Measurements from ENCODE around the gene TPK1.
"Not testable (repeated sequence)": the region's sequence is repeated elsewhere in the genome, so short reads cannot be mapped to it uniquely, and the experiment has no call there.

The TPK1 gene

DNA sequence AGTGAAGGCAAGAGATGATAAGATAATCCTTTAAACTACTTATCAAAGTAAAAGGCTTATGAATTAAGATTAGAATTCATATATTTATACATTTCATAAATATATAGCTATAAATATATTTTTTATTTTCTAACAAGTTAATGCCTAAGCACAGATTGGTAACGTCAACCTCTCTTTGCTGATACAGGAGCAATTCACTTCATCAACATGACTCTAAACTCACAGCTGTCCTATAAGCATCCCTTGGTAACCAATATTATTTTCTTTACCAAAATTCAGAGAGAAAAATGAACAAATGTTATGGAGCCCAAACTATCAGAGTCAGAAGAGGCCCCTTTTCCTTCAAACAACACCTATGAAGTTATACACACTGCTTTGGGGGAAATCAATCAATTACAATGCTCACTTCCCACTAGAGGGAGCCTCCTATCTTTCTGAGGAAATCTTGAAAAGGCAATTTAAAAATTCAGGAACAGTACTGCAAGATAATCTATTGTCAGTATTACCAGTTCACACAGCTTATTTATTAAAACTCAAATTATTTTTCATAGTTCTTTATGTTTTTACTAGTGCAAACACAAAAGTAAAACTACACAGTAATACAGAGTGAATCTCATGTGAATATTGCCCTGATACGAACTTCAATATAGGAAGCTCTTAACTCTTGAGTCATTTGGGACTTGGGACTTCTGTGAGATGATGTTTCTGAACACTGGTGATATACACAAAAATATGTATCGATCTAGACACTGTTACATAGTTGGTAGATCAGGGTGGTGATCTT lies 381.4 kb downstream of the TPK1 start:
- Histone ChIP-seq H3K4me3 (ENCODE audit: low read depth in 1 of 2, low read length in 2 of 2) (no peak overlapping the region), H3K36me3 (ENCODE audit: control insufficient read depth in 1 of 2, insufficient read depth in 2 of 2, low read length in 2 of 2) (no peaks in the 10 kb centered on the region), H3K9me3 (ENCODE audit: control insufficient read depth in 1 of 2, low read length in 2 of 2) (no peaks in the 10 kb centered on the region), H3K4me1 (ENCODE audit: control insufficient read depth in 1 of 2, insufficient read depth in 2 of 2, low read length in 2 of 2) (no peaks in the 10 kb centered on the region), H3K27me3 (ENCODE audit: control insufficient read depth in 1 of 2, insufficient read depth in 2 of 2, low read length in 2 of 2) (no peaks in the 10 kb centered on the region), H3K9ac (ENCODE audit: low read depth in 1 of 2, low read length in 2 of 2) (no peak overlapping the region), H3K27ac (ENCODE audit: low read depth, low read length) (no peak overlapping the region)

DNA sequence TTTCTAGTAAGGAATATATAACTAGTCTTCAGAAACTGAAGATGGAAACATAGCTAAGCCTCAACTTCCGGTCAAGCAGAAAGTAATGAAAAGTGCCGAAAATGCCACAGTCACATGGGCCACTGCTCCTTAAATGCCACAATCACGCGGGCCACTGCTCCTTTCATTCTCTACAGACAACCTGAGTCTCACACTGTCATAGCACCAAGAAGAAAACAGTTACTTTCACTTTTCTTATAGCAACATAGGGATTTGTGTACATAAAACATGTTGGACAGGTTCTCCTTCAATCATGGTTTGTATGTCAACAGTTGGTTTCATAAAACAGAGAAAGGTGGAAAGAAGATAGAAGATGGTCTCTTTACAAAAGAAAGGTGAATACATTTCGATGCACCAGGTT lies 383.8 kb downstream of the TPK1 start:
- Histone ChIP-seq H3K27me3 (ENCODE audit: control insufficient read depth in 1 of 2, insufficient read depth in 2 of 2, low read length in 2 of 2) (no peaks in the 10 kb centered on the region), H3K9ac (ENCODE audit: low read depth in 1 of 2, low read length in 2 of 2) (no peak overlapping the region), H3K4me1 (ENCODE audit: control insufficient read depth in 1 of 2, insufficient read depth in 2 of 2, low read length in 2 of 2) (no peaks in the 10 kb centered on the region), H3K4me3 (ENCODE audit: low read depth in 1 of 2, low read length in 2 of 2) (no peak overlapping the region), H3K36me3 (ENCODE audit: control insufficient read depth in 1 of 2, insufficient read depth in 2 of 2, low read length in 2 of 2) (no peaks in the 10 kb centered on the region), H3K27ac (ENCODE audit: low read depth, low read length) (no peak overlapping the region), H3K9me3 (ENCODE audit: control insufficient read depth in 1 of 2, low read length in 2 of 2) (no peaks in the 10 kb centered on the region)

GRCh38 chr7:144445590-144445989 lies 390.3 kb downstream of the TPK1 start:
- H3K9me3 ChIP-seq (ENCODE audit: control insufficient read depth in 1 of 2, low read length in 2 of 2) = no peaks in the 10 kb centered on the region
- no peak overlapping the region for H3K27ac ChIP-seq (ENCODE audit: low read depth, low read length)
- no peak overlapping the region for H3K9ac ChIP-seq (ENCODE audit: low read depth in 1 of 2, low read length in 2 of 2)
- H3K4me1 ChIP-seq (ENCODE audit: control insufficient read depth in 1 of 2, insufficient read depth in 2 of 2, low read length in 2 of 2) = no peaks in the 10 kb centered on the region
- no peaks in the 10 kb centered on the region for H3K36me3 ChIP-seq (ENCODE audit: control insufficient read depth in 1 of 2, insufficient read depth in 2 of 2, low read length in 2 of 2)
- H3K4me3 ChIP-seq (ENCODE audit: low read depth in 1 of 2, low read length in 2 of 2) = no peak overlapping the region
- H3K27me3 ChIP-seq (ENCODE audit: control insufficient read depth in 1 of 2, insufficient read depth in 2 of 2, low read length in 2 of 2) = no peaks in the 10 kb centered on the region

DNA sequence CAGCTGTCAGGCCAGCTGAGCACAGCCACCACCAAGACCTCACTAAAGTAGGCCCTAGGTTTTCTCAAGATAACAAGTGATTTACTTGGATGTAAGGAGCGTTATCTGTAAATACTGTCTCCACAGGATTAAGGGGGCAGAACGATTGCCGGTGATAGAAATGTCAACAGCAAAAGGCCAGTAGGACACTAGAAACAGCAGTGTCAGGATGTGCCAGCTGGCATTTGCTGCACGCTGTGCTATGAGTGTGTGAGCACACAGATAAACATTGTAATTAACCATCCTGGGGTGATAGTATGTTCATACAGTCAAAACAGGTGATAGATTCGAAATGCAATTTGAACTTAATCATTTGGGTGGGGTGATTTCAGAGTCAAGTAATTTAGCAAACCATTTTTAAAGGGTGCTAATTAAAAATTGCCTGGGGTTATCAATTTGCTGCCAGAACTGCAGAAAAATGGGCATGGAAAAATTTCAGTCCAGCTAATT lies 396.1 kb downstream of the TPK1 start:
- no peaks in the 10 kb centered on the region for H3K9me3 ChIP-seq (ENCODE audit: control insufficient read depth in 1 of 2, low read length in 2 of 2)
- H3K4me3 ChIP-seq (ENCODE audit: low read depth in 1 of 2, low read length in 2 of 2) = no peak overlapping the region
- no peaks in the 10 kb centered on the region for H3K27me3 ChIP-seq (ENCODE audit: control insufficient read depth in 1 of 2, insufficient read depth in 2 of 2, low read length in 2 of 2)
- no peaks in the 10 kb centered on the region for H3K36me3 ChIP-seq (ENCODE audit: control insufficient read depth in 1 of 2, insufficient read depth in 2 of 2, low read length in 2 of 2)
- no peak overlapping the region for H3K27ac ChIP-seq (ENCODE audit: low read depth, low read length)
- H3K4me1 ChIP-seq (ENCODE audit: control insufficient read depth in 1 of 2, insufficient read depth in 2 of 2, low read length in 2 of 2) = no peaks in the 10 kb centered on the region
- no peak overlapping the region for H3K9ac ChIP-seq (ENCODE audit: low read depth in 1 of 2, low read length in 2 of 2)

- no peak overlapping the region for H3K9ac ChIP-seq (ENCODE audit: low read depth in 1 of 2, low read length in 2 of 2)
- H3K27me3 ChIP-seq (ENCODE audit: control insufficient read depth in 1 of 2, insufficient read depth in 2 of 2, low read length in 2 of 2) = no peaks in the 10 kb centered on the region
- no peak overlapping the region for H3K27ac ChIP-seq (ENCODE audit: low read depth, low read length)
- no peaks in the 10 kb centered on the region for H3K4me1 ChIP-seq (ENCODE audit: control insufficient read depth in 1 of 2, insufficient read depth in 2 of 2, low read length in 2 of 2)
- H3K9me3 ChIP-seq (ENCODE audit: control insufficient read depth in 1 of 2, low read length in 2 of 2) = no peaks in the 10 kb centered on the region
- no peak overlapping the region for H3K4me3 ChIP-seq (ENCODE audit: low read depth in 1 of 2, low read length in 2 of 2)
- no peaks in the 10 kb centered on the region for H3K36me3 ChIP-seq (ENCODE audit: control insufficient read depth in 1 of 2, insufficient read depth in 2 of 2, low read length in 2 of 2)
Observed at GRCh38 chr7:144438759-144439158, 397.1 kb downstream of the TPK1 start.

GRCh38 chr7:144437370-144438191 lies 398.3 kb downstream of the TPK1 start:
- H3K27ac ChIP-seq (ENCODE audit: low read depth, low read length) = no peak overlapping the region
- no peaks in the 10 kb centered on the region for H3K9me3 ChIP-seq (ENCODE audit: control insufficient read depth in 1 of 2, low read length in 2 of 2)
- H3K36me3 ChIP-seq (ENCODE audit: control insufficient read depth in 1 of 2, insufficient read depth in 2 of 2, low read length in 2 of 2) = no peaks in the 10 kb centered on the region
- H3K9ac ChIP-seq (ENCODE audit: low read depth in 1 of 2, low read length in 2 of 2) = no peak overlapping the region
- no peak overlapping the region for H3K4me3 ChIP-seq (ENCODE audit: low read depth in 1 of 2, low read length in 2 of 2)
- no peaks in the 10 kb centered on the region for H3K4me1 ChIP-seq (ENCODE audit: control insufficient read depth in 1 of 2, insufficient read depth in 2 of 2, low read length in 2 of 2)
- H3K27me3 ChIP-seq (ENCODE audit: control insufficient read depth in 1 of 2, insufficient read depth in 2 of 2, low read length in 2 of 2) = no peaks in the 10 kb centered on the region

GRCh38 chr7:144436500-144436899 lies 399.4 kb downstream of the TPK1 start:
- H3K4me1 ChIP-seq (ENCODE audit: control insufficient read depth in 1 of 2, insufficient read depth in 2 of 2, low read length in 2 of 2) = no peaks in the 10 kb centered on the region
- H3K27me3 ChIP-seq (ENCODE audit: control insufficient read depth in 1 of 2, insufficient read depth in 2 of 2, low read length in 2 of 2) = no peaks in the 10 kb centered on the region

DNA sequence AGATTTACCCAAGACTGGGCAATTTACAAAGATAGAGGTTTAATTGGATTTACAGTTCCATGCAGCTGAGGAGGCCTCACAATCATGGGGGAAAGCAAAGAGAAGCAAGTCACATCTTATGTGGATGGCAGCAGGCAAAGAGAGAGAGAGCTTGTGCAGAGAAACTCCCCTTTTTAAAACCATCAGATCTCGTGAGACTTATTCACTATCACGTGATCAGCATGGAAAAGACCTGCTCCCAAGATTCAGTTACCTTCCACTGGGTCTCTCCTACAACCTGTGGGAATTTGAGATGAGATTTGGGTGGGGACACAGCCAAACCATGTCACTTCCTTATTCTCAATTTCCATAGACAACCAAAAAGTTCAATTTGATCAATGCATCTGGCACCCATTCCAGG lies 407.4 kb downstream of the TPK1 start:
- Histone ChIP-seq H3K4me3 (ENCODE audit: low read depth in 1 of 2, low read length in 2 of 2) (no peak overlapping the region), H3K4me1 (ENCODE audit: control insufficient read depth in 1 of 2, insufficient read depth in 2 of 2, low read length in 2 of 2) (no peaks in the 10 kb centered on the region), H3K27me3 (ENCODE audit: control insufficient read depth in 1 of 2, insufficient read depth in 2 of 2, low read length in 2 of 2) (no peaks in the 10 kb centered on the region), H3K9me3 (ENCODE audit: control insufficient read depth in 1 of 2, low read length in 2 of 2) (peaks cover 3 to 6% of the 10 kb centered on the region in 2 donors), H3K9ac (ENCODE audit: low read depth in 1 of 2, low read length in 2 of 2) (no peak overlapping the region), H3K27ac (ENCODE audit: low read depth, low read length) (no peak overlapping the region), H3K36me3 (ENCODE audit: control insufficient read depth in 1 of 2, insufficient read depth in 2 of 2, low read length in 2 of 2) (no peaks in the 10 kb centered on the region)

More at GRCh38 chr7:144436500-144436899, 399.4 kb downstream of the TPK1 start:
- H3K9me3 ChIP-seq (ENCODE audit: control insufficient read depth in 1 of 2, low read length in 2 of 2) = no peaks in the 10 kb centered on the region
- H3K4me3 ChIP-seq (ENCODE audit: low read depth in 1 of 2, low read length in 2 of 2) = no peak overlapping the region
- H3K36me3 ChIP-seq (ENCODE audit: control insufficient read depth in 1 of 2, insufficient read depth in 2 of 2, low read length in 2 of 2) = no peaks in the 10 kb centered on the region
- H3K27ac ChIP-seq (ENCODE audit: low read depth, low read length) = no peak overlapping the region
- no peak overlapping the region for H3K9ac ChIP-seq (ENCODE audit: low read depth in 1 of 2, low read length in 2 of 2)

GRCh38 chr7:144427539-144427938 lies 408.3 kb downstream of the TPK1 start:
- H3K9ac ChIP-seq (ENCODE audit: low read depth in 1 of 2, low read length in 2 of 2); H3K27ac ChIP-seq (ENCODE audit: low read depth, low read length); H3K9me3 ChIP-seq (ENCODE audit: control insufficient read depth in 1 of 2, low read length in 2 of 2); H3K36me3 ChIP-seq (ENCODE audit: control insufficient read depth in 1 of 2, insufficient read depth in 2 of 2, low read length in 2 of 2); H3K27me3 ChIP-seq (ENCODE audit: control insufficient read depth in 1 of 2, insufficient read depth in 2 of 2, low read length in 2 of 2); H3K4me3 ChIP-seq (ENCODE audit: low read depth in 1 of 2, low read length in 2 of 2); H3K4me1 ChIP-seq (ENCODE audit: control insufficient read depth in 1 of 2, insufficient read depth in 2 of 2, low read length in 2 of 2): not testable (repeated sequence)

- H3K36me3 ChIP-seq (ENCODE audit: control insufficient read depth in 1 of 2, insufficient read depth in 2 of 2, low read length in 2 of 2); H3K27ac ChIP-seq (ENCODE audit: low read depth, low read length); H3K9ac ChIP-seq (ENCODE audit: low read depth in 1 of 2, low read length in 2 of 2); H3K4me1 ChIP-seq (ENCODE audit: control insufficient read depth in 1 of 2, insufficient read depth in 2 of 2, low read length in 2 of 2); H3K4me3 ChIP-seq (ENCODE audit: low read depth in 1 of 2, low read length in 2 of 2); H3K9me3 ChIP-seq (ENCODE audit: control insufficient read depth in 1 of 2, low read length in 2 of 2); H3K27me3 ChIP-seq (ENCODE audit: control insufficient read depth in 1 of 2, insufficient read depth in 2 of 2, low read length in 2 of 2): not testable (repeated sequence)
Observed at GRCh38 chr7:144418931-144419330, 416.9 kb downstream of the TPK1 start.

All from duodenal mucosa (tissue), 2 donors.